HG03045 (cell line): ENCODE data around the gene UBXN11.

Experiments
- ATAC-seq: cut with Tn5 transposase; IDR thresholded peaks from one replicate; pipeline ENCODE4 v1.9.1; 2021; ENCODE audit warnings: mild to moderate bottlenecking, moderate library complexity; ENCODE audit not compliant: unreplicated experiment

Gene UBXN11

GRCh38 chr1:26288311-26288941 is 18.0 kb downstream of the UBXN11 start:
- ATAC-seq = no peak

GRCh38 chr1:26287811-26288210 is 18.6 kb downstream of the UBXN11 start:
- ATAC-seq = no peak

- ATAC-seq = no peak
Observed at GRCh38 chr1:26287033-26287711, 19.3 kb downstream of the UBXN11 start.

- no peak for ATAC-seq
Observed at GRCh38 chr1:26286064-26286416, 20.4 kb downstream of the UBXN11 start.

- no peak for ATAC-seq
Observed at GRCh38 chr1:26285366-26286063, 20.9 kb downstream of the UBXN11 start.

- no peak for ATAC-seq
Observed at GRCh38 chr1:26284597-26285347, 21.7 kb downstream of the UBXN11 start.

- no peak for ATAC-seq
Observed at GRCh38 chr1:26283871-26284596, 22.4 kb downstream of the UBXN11 start.

- ATAC-seq = no peak
Observed at GRCh38 chr1:26283279-26283853, 23.1 kb downstream of the UBXN11 start.

- ATAC-seq = no peak
Observed at GRCh38 chr1:26282401-26282918, 24.0 kb downstream of the UBXN11 start.

- no peak for ATAC-seq
Observed at GRCh38 chr1:26281971-26282370, 24.5 kb downstream of the UBXN11 start.

- no peak for ATAC-seq
Observed at GRCh38 chr1:26281091-26281958, 25.1 kb downstream of the UBXN11 start.

GRCh38 chr1:26280333-26281042 is 25.9 kb downstream of the UBXN11 start:
- ATAC-seq = no peak

- peak; percentile 76 for ATAC-seq
Observed at GRCh38 chr1:26279456-26280332, 26.7 kb downstream of the UBXN11 start, which contains the start of gene SH3BGRL3. Gene SH3BGRL3, plus strand, starts transcription at chr1:26280086. Its CDS starts 70 bp downstream, at chr1:26280156.

- ATAC-seq = peak; percentile 1
Observed at GRCh38 chr1:26278724-26279455, 27.5 kb downstream of the UBXN11 start.

- no peak for ATAC-seq
Observed at GRCh38 chr1:26278303-26278702, 28.1 kb downstream of the UBXN11 start.

GRCh38 chr1:26277719-26278118 is 28.7 kb downstream of the UBXN11 start:
- no peak for ATAC-seq

GRCh38 chr1:26277261-26277661 is 29.2 kb downstream of the UBXN11 start:
- ATAC-seq = no peak
